ENCODE results near the gene AKR7A2.

AKR7A2 gene

GRCh38 chr1:19325958-19326747 lies 14.2 kb upstream of the AKR7A2 start:
- DNase-seq (ENCODE audit: low read depth in 1 of 2, low spot score in 1 of 2): no peak

GRCh38 chr1:19325368-19325957 lies 13.5 kb upstream of the AKR7A2 start:
- no peak for DNase-seq (ENCODE audit: low read depth in 1 of 2, low spot score in 1 of 2)

GRCh38 chr1:19324665-19324990 lies 12.7 kb upstream of the AKR7A2 start:
- DNase-seq (ENCODE audit: low read depth in 1 of 2, low spot score in 1 of 2): no peak

- no peak for DNase-seq (ENCODE audit: low read depth in 1 of 2, low spot score in 1 of 2)
These were observed 12.2 kb upstream of the AKR7A2 start for GRCh38 chr1:19323987-19324664.

GRCh38 chr1:19322481-19322880 lies 10.5 kb upstream of the AKR7A2 start:
- DNase-seq (ENCODE audit: low read depth in 1 of 2, low spot score in 1 of 2): no peak

- DNase-seq (ENCODE audit: low read depth in 1 of 2, low spot score in 1 of 2): no peak
These were observed 9.1 kb upstream of the AKR7A2 start for GRCh38 chr1:19321071-19321470.

GRCh38 chr1:19319196-19319595 lies 7.3 kb upstream of the AKR7A2 start:
- DNase-seq (ENCODE audit: low read depth in 1 of 2, low spot score in 1 of 2): no peak

- no peak for DNase-seq (ENCODE audit: low read depth in 1 of 2, low spot score in 1 of 2)
These were observed 5.4 kb upstream of the AKR7A2 start for GRCh38 chr1:19317126-19317910.

GRCh38 chr1:19315378-19316198 lies 3.6 kb upstream of the AKR7A2 start:
- DNase-seq (ENCODE audit: low read depth in 1 of 2, low spot score in 1 of 2): no peak

- DNase-seq (ENCODE audit: low read depth in 1 of 2, low spot score in 1 of 2): no peak
These were observed 2.3 kb upstream of the AKR7A2 start for GRCh38 chr1:19313961-19314882.

GRCh38 chr1:19313636-19313959 lies 1.7 kb upstream of the AKR7A2 start:
- DNase-seq (ENCODE audit: low read depth in 1 of 2, low spot score in 1 of 2): no peak

GRCh38 chr1:19312782-19313635 lies 1.1 kb upstream of the AKR7A2 start:
- DNase-seq (ENCODE audit: low read depth in 1 of 2, low spot score in 1 of 2): peak in 1 of 2 donors; percentile 9

- DNase-seq (ENCODE audit: low read depth in 1 of 2, low spot score in 1 of 2): no peak
These were observed 427 bp downstream of the AKR7A2 start for GRCh38 chr1:19311503-19311930.

GRCh38 chr1:19310720-19311502 lies 1.0 kb downstream of the AKR7A2 start:
- DNase-seq (ENCODE audit: low read depth in 1 of 2, low spot score in 1 of 2): peak in 1 of 2 donors; percentile 6

- DNase-seq (ENCODE audit: low read depth in 1 of 2, low spot score in 1 of 2): no peak
These were observed 1.9 kb downstream of the AKR7A2 start for GRCh38 chr1:19310061-19310460.

GRCh38 chr1:19309123-19309813 lies 2.7 kb downstream of the AKR7A2 start:
- DNase-seq (ENCODE audit: low read depth in 1 of 2, low spot score in 1 of 2): no peak

- DNase-seq (ENCODE audit: low read depth in 1 of 2, low spot score in 1 of 2): no peak
These were observed 3.4 kb downstream of the AKR7A2 start for GRCh38 chr1:19308509-19308907.

Measured in activated CD4-positive, alpha-beta T cell treated with anti-CD3 and anti-CD28 coated beads, Interleukin-2, amount 50 U/mL, for 24 hours (primary cell).